Activated B cell treated with CpG ODN at 0.5 μM for 24 hours (primary cell): ENCODE measurements around the gene DBN1. TPM values are rescaled to one million over a fixed set of nuclear protein-coding genes. Genes with fewer than 3 reads are reported as not detected.

ENCODE experiments used
- ATAC-seq: fragments of 200-7000 bp; cut with Tn5 transposase; one replicate; pipeline ENCODE4 v1.10.0; 2021; ENCODE audit warnings: low read depth, mild to moderate bottlenecking, moderate library complexity
- CTCF ChIA-PET: fragments of 350-600 bp; sonication (Branson Sonifier 250); formaldehyde crosslinking; loops from one replicate; lab custom pipeline; 2021; ENCODE audit warnings: antibody characterized with exemption; lab: Charles Lee
- POLR2A ChIA-PET: fragments of 350-600 bp; sonication (Branson Sonifier 250); formaldehyde crosslinking; loops from one replicate; lab custom pipeline; 2021; ENCODE audit warnings: antibody characterized with exemption; lab: Charles Lee
- DNase-seq: peaks from one replicate; pipeline ENCODE4 v3.0.0; 2022
- H3K27ac Mint-ChIP-seq: one replicate; pipeline ENCODE4 v1.8.0; 2020; ENCODE audit warnings: mixed read lengths
- H3K27me3 Mint-ChIP-seq: one replicate; pipeline ENCODE4 v1.8.0; 2021; ENCODE audit warnings: mixed read lengths
- H3K36me3 Mint-ChIP-seq: one replicate; pipeline ENCODE4 v1.8.0; 2021; ENCODE audit warnings: low read depth, mixed read lengths
- H3K4me1 Mint-ChIP-seq: one replicate; pipeline ENCODE4 v1.8.0; 2021; ENCODE audit warnings: mixed read lengths
- H3K4me3 Mint-ChIP-seq: one replicate; pipeline ENCODE4 v1.8.0; 2020; ENCODE audit warnings: mild to moderate bottlenecking, mixed read lengths
- H3K9me3 Mint-ChIP-seq: one replicate; pipeline ENCODE4 v1.8.0; 2020; ENCODE audit warnings: mixed read lengths
- CTCF ChIP-seq: fragments of 200-600 bp; IDR thresholded peaks from one replicate; pipeline ENCODE4 v1.8.0; 2022; ENCODE audit warnings: antibody characterized with exemption, mild to moderate bottlenecking
- intact Hi-C: fragments of 100-400 bp; cut with micrococcal nuclease; formaldehyde crosslinking; loops from one replicate; pipeline ENCODE4 v1.15.1; 2024
- total RNA-seq: library from RNA; stranded (reverse); gene quantifications from 2 replicates; pipeline ENCODE4 v1.2.3, GENCODE V29; 2022

The DBN1 gene
- 2.0 and 3.9 TPM in 2 replicates for total RNA-seq

GRCh38 chr5:177473443-177474001 is at the start of gene DBN1:
Gene DBN1, minus strand, starts transcription at chr5:177473634. Its CDS starts 113 bp downstream, at chr5:177473521.
- peaks cover 19% of the 10 kb centered on the region for H3K4me1 Mint-ChIP-seq
- no peaks in the 10 kb centered on the region for H3K9me3 Mint-ChIP-seq
- TF ChIP-seq CTCF, result no peak
- H3K36me3 Mint-ChIP-seq, result no peaks in the 10 kb centered on the region
- ATAC-seq (peak; percentile 64), DNase-seq (peak; percentile 33)
- intact Hi-C loops, result no loop called here
- POLR2A ChIA-PET, result interaction anchor here (1.4 kb wide), 1 partner anchor 24 kb away, joined by 3 read pairs; the partner anchor contains the start of gene PDLIM7
- CTCF ChIA-PET, result interaction anchor here (1.3 kb wide), 1 partner anchor 83 kb away, joined by 3 read pairs; no protein-coding TSS in a partner anchor
- H3K4me3 Mint-ChIP-seq, result peak within 1 kb of the TSS; percentile 78
- H3K27ac Mint-ChIP-seq, result peak within 1 kb of the TSS; percentile 12
- H3K27me3 Mint-ChIP-seq, result peaks cover 4% of the 10 kb centered on the region

GRCh38 chr5:177520916-177521513 is 47.6 kb upstream of the DBN1 start:
- DNase-seq, result no peak
- no peak overlapping the region for H3K27ac Mint-ChIP-seq
- H3K36me3 Mint-ChIP-seq, result peaks cover 50% of the 10 kb centered on the region
- no peak overlapping the region for H3K4me3 Mint-ChIP-seq
- intact Hi-C loops, result no loop called here
- ChIA-PET POLR2A (interaction anchor here (1.8 kb wide), 1 partner anchor 12 kb away, joined by 5 read pairs; no protein-coding TSS in a partner anchor), CTCF (interaction anchor here (1.0 kb wide), 1 partner anchor 10 kb away, joined by 3 read pairs; no protein-coding TSS in a partner anchor)
- no peaks in the 10 kb centered on the region for H3K9me3 Mint-ChIP-seq
- no peaks in the 10 kb centered on the region for H3K27me3 Mint-ChIP-seq
- no peak for TF ChIP-seq CTCF
- ATAC-seq, result no peak
- H3K4me1 Mint-ChIP-seq, result peaks cover 32% of the 10 kb centered on the region

GRCh38 chr5:177520271-177520670 is 46.8 kb upstream of the DBN1 start:
- Mint-ChIP-seq H3K27me3 (no peaks in the 10 kb centered on the region), H3K4me3 (no peak overlapping the region), H3K36me3 (peaks cover 50% of the 10 kb centered on the region), H3K27ac (no peak overlapping the region), H3K9me3 (no peaks in the 10 kb centered on the region), H3K4me1 (peaks cover 40% of the 10 kb centered on the region)
- CTCF ChIA-PET, result no interaction called here
- POLR2A ChIA-PET, result no interaction called here
- TF ChIP-seq CTCF, result no peak
- no peak for DNase-seq
- no peak for ATAC-seq
- intact Hi-C loops, result no loop called here

- no peaks in the 10 kb centered on the region for H3K27me3 Mint-ChIP-seq
- no peak overlapping the region for H3K27ac Mint-ChIP-seq
- ChIA-PET POLR2A (no interaction called here), CTCF (no interaction called here)
- intact Hi-C loops, result no loop called here
- TF ChIP-seq CTCF, result no peak
- H3K4me3 Mint-ChIP-seq, result no peak overlapping the region
- H3K9me3 Mint-ChIP-seq, result no peaks in the 10 kb centered on the region
- ATAC-seq (no peak), DNase-seq (no peak)
- H3K36me3 Mint-ChIP-seq, result peaks cover 52% of the 10 kb centered on the region
- peaks cover 43% of the 10 kb centered on the region for H3K4me1 Mint-ChIP-seq
Observed at GRCh38 chr5:177519463-177520235, 46.2 kb upstream of the DBN1 start.
